GM19043 (cell line): ENCODE results near the gene ZCCHC13.
A peak's percentile ranks its signal among the peaks of the same experiment; 100 is the strongest.
"Not testable (repeated sequence)": the region's sequence is repeated elsewhere in the genome, so short reads cannot be mapped to it uniquely, and the experiment has no call there.

Source experiments
- ATAC-seq: cut with Tn5 transposase; IDR thresholded peaks from one replicate; pipeline ENCODE4 v1.9.1; 2021; ENCODE audit warnings: low read depth; ENCODE audit not compliant: unreplicated experiment

Gene ZCCHC13

GRCh38 chrX:74319321-74319720 lies 15.3 kb downstream of the ZCCHC13 start:
- ATAC-seq: not testable (repeated sequence)

DNA sequence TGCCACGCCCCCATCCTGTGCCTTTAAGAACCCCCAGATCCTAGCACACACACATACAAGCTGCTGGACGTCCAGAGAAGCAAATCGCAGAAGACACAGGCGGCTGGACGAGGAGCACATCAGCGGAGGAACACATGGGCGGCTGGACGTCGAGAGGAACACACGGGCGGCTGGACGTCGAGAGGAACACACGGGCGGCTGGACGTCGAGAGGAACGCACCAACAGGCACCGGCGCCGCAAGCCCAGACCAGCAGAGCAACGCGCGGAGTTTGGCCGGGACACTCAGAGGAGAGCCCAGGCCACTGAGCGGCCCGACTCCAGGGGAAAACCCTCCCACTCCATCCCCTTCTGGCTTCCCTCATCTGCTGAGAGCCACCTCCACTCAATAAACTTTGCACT lies 17.2 kb downstream of the ZCCHC13 start:
- ATAC-seq: no peak

DNA sequence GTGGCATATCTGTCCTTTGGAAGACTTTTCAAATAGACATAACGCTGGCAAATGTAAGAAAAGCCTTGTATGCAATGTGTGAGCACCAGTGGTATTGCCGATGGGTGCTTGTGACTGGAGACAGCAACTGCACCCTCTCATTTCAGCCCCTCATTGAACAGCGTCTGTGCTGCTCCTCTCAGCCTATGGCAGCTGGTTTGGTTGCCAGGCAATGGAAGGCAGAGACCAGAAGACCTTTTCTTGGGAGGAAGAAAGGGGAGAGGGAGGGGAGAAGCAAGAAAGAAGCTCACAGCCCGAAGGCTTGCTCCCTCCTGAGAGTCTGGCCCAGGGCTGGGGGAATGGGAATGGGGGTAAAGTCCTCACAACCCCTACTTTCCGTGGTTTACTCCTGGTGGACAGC lies 20.2 kb downstream of the ZCCHC13 start:
- no peak for ATAC-seq

- no peak for ATAC-seq
Measured at GRCh38 chrX:74325130-74326059, 21.4 kb downstream of the ZCCHC13 start.

GRCh38 chrX:74338852-74339251 lies 34.9 kb downstream of the ZCCHC13 start:
- ATAC-seq: no peak

GRCh38 chrX:74340051-74340450 lies 36.1 kb downstream of the ZCCHC13 start:
- ATAC-seq: no peak

DNA sequence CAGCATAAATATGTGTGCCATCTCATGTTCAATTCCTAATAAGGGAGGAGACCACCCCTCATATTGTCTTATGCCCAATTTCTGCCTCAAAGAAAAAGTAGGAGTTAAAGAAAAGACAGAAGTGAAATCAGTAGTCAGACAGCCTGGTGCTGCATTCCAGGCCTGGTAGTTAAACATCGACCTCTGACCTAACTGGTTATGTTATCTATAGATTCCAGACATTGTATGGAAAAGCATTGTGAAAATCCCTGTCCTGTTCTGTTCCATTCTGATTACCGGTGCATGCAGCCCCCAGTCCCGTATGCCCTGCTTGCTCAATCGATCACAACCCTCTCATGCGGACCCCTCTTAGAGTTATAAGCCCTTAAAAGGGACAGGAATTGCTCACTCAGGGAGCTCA lies 38.2 kb downstream of the ZCCHC13 start:
- not testable (repeated sequence) for ATAC-seq

- ATAC-seq: peak; percentile 83
Measured at GRCh38 chrX:74343343-74344279, 39.6 kb downstream of the ZCCHC13 start.

DNA sequence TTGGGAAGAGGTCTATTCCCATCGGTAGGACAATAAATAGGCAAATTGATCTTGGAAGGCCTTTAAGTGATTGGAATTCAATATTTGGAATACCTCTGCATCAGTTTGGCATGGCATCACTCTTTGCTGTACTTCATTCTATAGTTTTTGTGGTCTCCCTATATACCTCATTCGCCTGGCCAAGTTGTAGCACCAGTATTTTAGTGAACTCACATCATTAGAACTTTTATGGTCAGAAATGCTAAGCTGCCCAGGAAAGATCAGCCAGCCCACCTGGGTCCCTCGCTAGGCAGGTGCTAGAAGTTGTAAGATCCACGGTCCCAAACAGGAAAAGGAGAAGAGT lies 40.3 kb downstream of the ZCCHC13 start:
- no peak for ATAC-seq

DNA sequence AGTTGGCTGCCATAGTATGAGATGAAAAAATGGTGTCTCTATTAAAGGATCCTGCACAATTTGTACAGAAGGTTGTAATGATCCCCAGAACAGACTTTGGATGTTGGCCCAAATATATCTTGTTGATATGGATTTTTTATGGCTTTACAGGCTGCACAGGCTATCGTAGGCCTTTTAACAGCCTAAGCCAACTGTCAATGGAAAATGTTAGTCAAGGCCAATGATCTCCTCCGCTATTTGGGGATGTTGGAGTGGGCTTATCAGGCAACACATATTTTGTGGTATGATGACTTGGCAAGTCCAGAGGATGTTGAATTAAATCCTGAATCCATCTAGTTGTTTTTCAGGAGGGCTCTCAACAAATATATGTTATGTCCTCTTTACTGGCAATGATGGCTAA lies 42.1 kb downstream of the ZCCHC13 start:
- ATAC-seq: no peak

DNA sequence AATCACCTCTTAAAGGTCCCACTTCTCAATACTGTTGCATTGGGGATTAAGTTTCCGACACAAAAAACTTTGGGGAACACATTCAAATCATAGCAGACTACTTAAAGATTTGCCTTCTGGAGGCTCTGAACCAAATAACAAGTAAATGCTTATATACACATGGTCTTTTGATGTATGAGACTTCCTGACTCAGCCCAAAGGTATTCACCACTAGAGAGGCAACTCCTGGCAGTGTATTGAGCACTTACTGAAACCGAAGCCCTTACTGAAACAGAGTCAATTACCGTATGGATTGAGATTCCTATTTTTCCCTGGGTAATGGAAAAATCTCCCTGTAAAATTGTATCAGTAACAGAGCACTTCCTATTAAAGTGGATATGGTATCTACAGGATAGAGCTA lies 45.4 kb downstream of the ZCCHC13 start:
- no peak for ATAC-seq

DNA sequence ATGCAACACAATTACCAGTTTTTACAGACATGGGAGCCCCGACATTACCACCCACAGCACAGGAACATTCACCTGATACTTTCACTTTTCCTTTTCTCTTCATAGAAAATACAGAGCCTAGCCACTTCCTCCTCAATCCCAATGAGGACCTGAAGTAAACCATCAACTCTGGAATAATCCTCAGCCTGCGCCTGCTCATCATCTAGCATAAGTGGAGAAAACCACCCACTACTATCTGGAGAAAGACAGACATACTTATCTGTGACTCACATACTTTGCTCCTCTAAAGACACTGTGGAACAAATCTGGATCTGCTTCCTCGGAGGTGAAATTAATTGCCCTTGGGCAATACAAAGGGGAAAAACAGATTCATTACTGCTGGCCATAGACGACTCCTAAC lies 47.8 kb downstream of the ZCCHC13 start:
- no peak for ATAC-seq

- no peak for ATAC-seq
Measured at GRCh38 chrX:74353984-74354383, 50.0 kb downstream of the ZCCHC13 start.
